A549 treated with dexamethasone at 1 μM for 4 hours (cell line): ENCODE measurements around the gene PRIMA1. TPM values are rescaled to one million over a fixed set of nuclear protein-coding genes. Genes with fewer than 3 reads are reported as not detected.

Experiments used
- total RNA-seq: library from RNA; stranded (reverse); fragments of 200-300 nt; extraction: Qiagen RNA extraction; gene quantifications from 5 replicates; pipeline ENCODE4 v1.2.3, GENCODE V29; 2022

The PRIMA1 gene, protein sequence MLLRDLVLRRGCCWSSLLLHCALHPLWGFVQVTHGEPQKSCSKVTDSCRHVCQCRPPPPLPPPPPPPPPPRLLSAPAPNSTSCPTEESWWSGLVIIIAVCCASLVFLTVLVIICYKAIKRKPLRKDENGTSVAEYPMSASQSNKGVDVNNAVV
- 0.47 to 0.64 TPM (median 0.62 TPM) in 5 replicates for total RNA-seq

DNA sequence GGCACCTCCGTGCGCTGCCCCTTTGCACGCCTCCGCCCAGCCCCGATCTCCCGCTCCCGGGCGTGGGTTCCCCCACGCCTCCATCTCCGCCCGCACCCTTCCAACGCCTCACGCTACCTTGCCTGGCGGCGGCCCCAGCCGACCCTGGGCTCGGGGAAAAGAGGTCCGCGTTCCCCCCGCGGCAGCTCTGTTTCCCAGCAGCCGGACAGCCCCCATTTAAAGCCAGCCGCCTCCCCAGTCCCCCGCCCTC is at the start of gene PRIMA1:
PRIMA1 (minus strand) TSS at position 193 of the 250 bp plus-strand sequence. CDS start 767 bp downstream, outside the sequence.

Other genes with a start within 250 kb of the PRIMA1 start
- not detected in 5 replicates for gene FAM181A, start 138.9 kb upstream of the PRIMA1 start, total RNA-seq
- 0.32 to 0.76 TPM (median 0.38 TPM) in 5 replicates for gene ASB2, start 188.1 kb upstream of the PRIMA1 start, total RNA-seq
- not detected in 5 replicates for gene CCDC197, start 208.8 kb upstream of the PRIMA1 start, total RNA-seq
- 2.5 to 3.7 TPM (median 3.1 TPM) in 5 replicates for gene OTUB2, start 237.9 kb upstream of the PRIMA1 start, total RNA-seq